ENCODE data around the gene MARCHF3. TPM values are rescaled to one million over a fixed set of nuclear protein-coding genes. Genes with fewer than 3 reads are reported as not detected.

The MARCHF3 gene
- total RNA-seq, 1 donor from 2014 or later, result 16.5 TPM

- Mint-ChIP-seq H3K27ac (ENCODE audit: unreplicated experiment) (no peak overlapping the region), H3K27me3 (ENCODE audit: low read depth, unreplicated experiment) (no peaks in the 10 kb centered on the region)
- FAIRE-seq, result no peak
Observed at GRCh38 chr5:126819253-126819652, 211.1 kb downstream of the MARCHF3 start.

DNA sequence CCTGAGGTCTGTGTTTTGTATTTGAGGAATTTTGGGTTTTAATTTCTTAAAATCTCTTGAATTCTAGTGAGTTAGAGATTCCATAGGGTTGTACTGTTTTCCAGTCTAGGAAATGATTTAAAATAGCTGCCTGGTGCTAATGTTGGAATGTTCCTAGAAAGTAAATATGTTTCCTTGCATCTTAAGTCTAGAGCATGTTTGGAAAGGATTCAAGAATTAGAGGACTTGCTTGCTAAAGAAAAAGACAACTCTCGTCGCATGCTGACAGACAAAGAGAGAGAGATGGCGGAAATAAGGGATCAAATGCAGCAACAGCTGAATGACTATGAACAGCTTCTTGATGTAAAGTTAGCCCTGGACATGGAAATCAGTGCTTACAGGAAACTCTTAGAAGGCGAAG, 211.6 kb downstream of the MARCHF3 start:
- Histone ChIP-seq H3K27me3 (ENCODE audit: insufficient read depth, low read length) (no peaks in the 10 kb centered on the region), H2AFZ (ENCODE audit: low read depth, low read length) (no peak overlapping the region), H3K9me3 (ENCODE audit: insufficient read depth, low read depth, low read length) (no peaks in the 10 kb centered on the region), H3K4me3 (ENCODE audit: insufficient read depth, low read depth, low read length) (no peak overlapping the region), H4K20me1 (ENCODE audit: insufficient read depth, low read length) (no peaks in the 10 kb centered on the region), H3K27ac (ENCODE audit: low read depth, low read length) (no peak overlapping the region), H3K4me2 (ENCODE audit: low read length) (no peak overlapping the region), H3K9ac (ENCODE audit: low read length) (no peak overlapping the region), H3K79me2 (ENCODE audit: insufficient read depth, low read length) (peaks cover 27% of the 10 kb centered on the region), H3K4me1 (ENCODE audit: insufficient read depth, low read length) (no peaks in the 10 kb centered on the region), H3K36me3 (ENCODE audit: insufficient read depth, low read length) (peaks cover 27% of the 10 kb centered on the region)
- no peak for TF ChIP-seq EZH2 (IDR thresholded peaks at IDR 0.05; ENCODE audit: insufficient read depth, low read length)
- TF ChIP-seq, protein P1, sequence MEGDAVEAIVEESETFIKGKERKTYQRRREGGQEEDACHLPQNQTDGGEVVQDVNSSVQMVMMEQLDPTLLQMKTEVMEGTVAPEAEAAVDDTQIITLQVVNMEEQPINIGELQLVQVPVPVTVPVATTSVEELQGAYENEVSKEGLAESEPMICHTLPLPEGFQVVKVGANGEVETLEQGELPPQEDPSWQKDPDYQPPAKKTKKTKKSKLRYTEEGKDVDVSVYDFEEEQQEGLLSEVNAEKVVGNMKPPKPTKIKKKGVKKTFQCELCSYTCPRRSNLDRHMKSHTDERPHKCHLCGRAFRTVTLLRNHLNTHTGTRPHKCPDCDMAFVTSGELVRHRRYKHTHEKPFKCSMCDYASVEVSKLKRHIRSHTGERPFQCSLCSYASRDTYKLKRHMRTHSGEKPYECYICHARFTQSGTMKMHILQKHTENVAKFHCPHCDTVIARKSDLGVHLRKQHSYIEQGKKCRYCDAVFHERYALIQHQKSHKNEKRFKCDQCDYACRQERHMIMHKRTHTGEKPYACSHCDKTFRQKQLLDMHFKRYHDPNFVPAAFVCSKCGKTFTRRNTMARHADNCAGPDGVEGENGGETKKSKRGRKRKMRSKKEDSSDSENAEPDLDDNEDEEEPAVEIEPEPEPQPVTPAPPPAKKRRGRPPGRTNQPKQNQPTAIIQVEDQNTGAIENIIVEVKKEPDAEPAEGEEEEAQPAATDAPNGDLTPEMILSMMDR (IDR thresholded peaks at IDR 0.05; ENCODE audit: insufficient read depth, low read depth, low read length), result no peak
- DNase-seq (ENCODE audit: low read depth) (no peak), FAIRE-seq (no peak)
- Mint-ChIP-seq H3K27ac (ENCODE audit: unreplicated experiment) (no peak overlapping the region), H3K9me3 (ENCODE audit: unreplicated experiment) (no peaks in the 10 kb centered on the region), H3K27me3 (ENCODE audit: low read depth, unreplicated experiment) (no peaks in the 10 kb centered on the region), H3K36me3 (ENCODE audit: low read depth, unreplicated experiment) (no peaks in the 10 kb centered on the region), H3K4me3 (ENCODE audit: unreplicated experiment) (no peak overlapping the region), H3K4me1 (ENCODE audit: low read depth, unreplicated experiment) (peaks cover 3% of the 10 kb centered on the region)

More at GRCh38 chr5:126819253-126819652, 211.1 kb downstream of the MARCHF3 start:
- H3K9me3 Mint-ChIP-seq (ENCODE audit: unreplicated experiment), result no peaks in the 10 kb centered on the region
- no peak overlapping the region for H3K4me2 ChIP-seq (ENCODE audit: low read length)
- H4K20me1 ChIP-seq (ENCODE audit: insufficient read depth, low read length), result no peaks in the 10 kb centered on the region
- no peaks in the 10 kb centered on the region for H3K4me1 ChIP-seq (ENCODE audit: insufficient read depth, low read length)
- no peak overlapping the region for H2AFZ ChIP-seq (ENCODE audit: low read depth, low read length)
- H3K4me1 Mint-ChIP-seq (ENCODE audit: low read depth, unreplicated experiment), result peaks cover 3% of the 10 kb centered on the region
- peaks cover 24% of the 10 kb centered on the region for H3K79me2 ChIP-seq (ENCODE audit: insufficient read depth, low read length)
- H3K9ac ChIP-seq (ENCODE audit: low read length), result no peak overlapping the region
- H3K27ac ChIP-seq (ENCODE audit: low read depth, low read length), result no peak overlapping the region
- no peaks in the 10 kb centered on the region for H3K36me3 Mint-ChIP-seq (ENCODE audit: low read depth, unreplicated experiment)
- no peak overlapping the region for H3K4me3 Mint-ChIP-seq (ENCODE audit: unreplicated experiment)
- no peaks in the 10 kb centered on the region for H3K9me3 ChIP-seq (ENCODE audit: insufficient read depth, low read depth, low read length)
- no peak overlapping the region for H3K4me3 ChIP-seq (ENCODE audit: insufficient read depth, low read depth, low read length)
- DNase-seq (ENCODE audit: low read depth), result no peak
- H3K27me3 ChIP-seq (ENCODE audit: insufficient read depth, low read length), result no peaks in the 10 kb centered on the region
- TF ChIP-seq EZH2 (IDR thresholded peaks at IDR 0.05; ENCODE audit: insufficient read depth, low read length), result no peak
- TF ChIP-seq, protein P1 (IDR thresholded peaks at IDR 0.05; ENCODE audit: insufficient read depth, low read depth, low read length), result no peak
- peaks cover 27% of the 10 kb centered on the region for H3K36me3 ChIP-seq (ENCODE audit: insufficient read depth, low read length)

Other genes starting within 250 kb of the MARCHF3 start
- gene C5orf63, start 42.9 kb upstream of the MARCHF3 start, total RNA-seq, result 0.36 and 1.6 TPM in 2 replicates